RCC 7860 (cell line): ENCODE measurements around the gene ANAPC5.
A peak's percentile ranks its signal among the peaks of the same experiment; 100 is the strongest.

ENCODE experiments used
- DNase-seq: peaks from one replicate; pipeline ENCODE4 v3.0.0-alpha.2; 2015; ENCODE audit warnings: low spot score
- FAIRE-seq: peaks from 2 replicates; lab custom pipeline; 2012; peaks lifted over from hg19 to GRCh38; lab: Jason Lieb, UNC

Gene ANAPC5

DNA sequence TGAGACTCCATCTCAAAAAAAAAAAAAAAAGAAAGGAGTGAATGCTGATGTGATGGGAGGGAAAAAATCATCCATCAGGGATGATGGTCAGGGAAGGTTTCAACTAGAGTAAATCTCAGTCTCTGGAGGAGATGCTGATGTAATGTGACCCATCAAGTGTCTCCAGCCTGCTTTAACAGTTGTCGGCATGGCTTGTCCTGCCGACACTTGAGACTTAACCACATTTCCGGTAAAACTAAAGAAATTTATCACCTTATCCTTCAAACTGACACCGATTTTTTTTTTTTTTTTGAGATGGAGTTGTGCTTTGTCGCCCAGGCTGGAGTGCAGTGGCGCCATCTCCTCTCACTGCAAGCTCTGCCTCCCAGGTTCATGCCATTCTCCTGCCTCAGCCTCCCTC, 21.5 kb upstream of the ANAPC5 start:
- FAIRE-seq = no peak
- no peak for DNase-seq

DNA sequence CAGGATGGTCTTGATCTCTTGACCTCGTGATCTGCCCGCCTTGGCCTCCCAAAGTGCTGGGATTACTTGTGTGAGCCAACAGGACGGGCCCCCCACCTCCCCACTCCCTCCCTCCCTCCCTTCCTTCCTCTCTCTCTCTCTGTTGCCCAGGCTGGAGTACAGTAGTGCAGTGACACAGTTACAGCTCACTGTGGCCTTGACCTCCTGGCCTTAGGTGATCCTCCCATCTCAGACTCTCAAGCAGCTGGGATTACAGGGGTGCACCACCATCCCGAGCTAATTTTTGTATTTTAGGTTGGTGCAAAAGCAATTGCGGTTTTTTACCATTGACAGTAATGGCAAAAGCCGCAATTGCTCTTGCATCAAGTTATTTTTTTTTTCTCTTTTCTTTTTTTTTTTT, 19.2 kb upstream of the ANAPC5 start:
- no peak for DNase-seq
- no peak for FAIRE-seq

DNA sequence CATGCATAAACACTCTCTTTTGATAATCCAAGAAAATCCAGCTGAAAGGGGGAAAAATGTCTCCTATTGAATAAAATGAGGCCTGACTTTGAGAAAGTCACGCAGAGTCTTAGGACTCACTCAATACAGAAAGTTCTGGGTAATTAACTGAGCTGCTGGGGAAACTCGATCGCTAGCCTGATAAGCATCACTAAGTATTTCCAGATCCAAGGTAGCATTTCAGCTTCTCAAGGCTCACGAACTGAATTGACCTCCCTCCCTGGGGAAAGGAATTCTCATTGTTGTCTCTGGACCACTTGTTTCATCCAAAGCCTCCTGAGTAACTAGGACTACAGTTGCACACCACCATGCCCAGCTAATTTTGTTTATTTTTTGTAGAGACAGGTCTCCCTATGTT, 13.8 kb upstream of the ANAPC5 start:
- DNase-seq = no peak
- no peak for FAIRE-seq

DNA sequence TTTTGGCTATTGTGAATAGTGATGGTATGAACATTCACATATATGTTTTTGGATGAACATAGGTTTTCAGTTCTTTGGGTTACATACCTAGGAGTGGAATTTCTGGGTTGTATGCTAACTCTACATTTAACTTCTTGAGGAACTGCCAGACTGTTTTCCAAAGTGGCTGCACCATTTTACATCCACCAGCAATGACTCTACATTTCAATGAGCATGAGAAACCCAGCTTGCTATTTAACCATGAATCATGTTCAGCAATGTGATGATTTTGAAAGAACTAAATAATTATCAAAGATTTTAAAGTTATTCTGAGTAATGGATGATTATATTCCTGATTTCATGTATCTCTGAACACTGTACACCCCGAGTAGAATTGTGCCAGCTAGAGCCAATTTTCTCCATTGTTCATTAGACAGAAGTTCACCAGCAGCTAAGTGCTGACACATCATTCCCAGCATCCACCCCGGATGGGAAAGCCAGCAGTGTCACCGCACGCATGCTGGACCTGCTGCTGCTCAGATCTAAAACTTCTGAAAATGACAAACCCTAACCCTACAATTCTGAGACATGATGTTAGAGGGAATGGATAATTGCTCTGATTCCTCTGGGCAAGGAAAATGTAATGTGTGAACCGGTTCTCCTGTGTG, 13.3 kb upstream of the ANAPC5 start:
- FAIRE-seq (no peak), DNase-seq (no peak)

DNA sequence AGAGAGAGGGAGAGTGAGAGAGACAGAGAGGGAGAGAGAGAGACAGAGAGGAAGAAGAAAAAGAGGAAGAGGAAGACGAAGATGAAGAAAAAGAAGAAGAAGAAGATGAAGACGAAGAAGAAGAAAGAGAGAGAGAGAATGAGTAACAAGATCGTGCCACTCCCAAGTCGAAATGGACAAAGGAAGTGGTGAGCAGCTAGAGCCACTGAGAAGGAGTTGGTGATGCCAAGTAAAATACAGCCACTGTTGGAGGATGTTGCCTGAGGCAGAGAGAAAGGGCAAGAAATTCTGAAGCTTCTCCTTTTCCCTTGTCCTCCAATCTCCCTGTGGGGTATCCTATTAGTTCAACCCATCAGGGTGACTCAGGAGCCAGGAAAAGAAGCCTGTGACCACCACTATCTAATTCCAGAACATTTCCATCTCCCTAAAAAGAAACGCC, 12.5 kb upstream of the ANAPC5 start:
- FAIRE-seq = no peak
- DNase-seq = no peak

DNA sequence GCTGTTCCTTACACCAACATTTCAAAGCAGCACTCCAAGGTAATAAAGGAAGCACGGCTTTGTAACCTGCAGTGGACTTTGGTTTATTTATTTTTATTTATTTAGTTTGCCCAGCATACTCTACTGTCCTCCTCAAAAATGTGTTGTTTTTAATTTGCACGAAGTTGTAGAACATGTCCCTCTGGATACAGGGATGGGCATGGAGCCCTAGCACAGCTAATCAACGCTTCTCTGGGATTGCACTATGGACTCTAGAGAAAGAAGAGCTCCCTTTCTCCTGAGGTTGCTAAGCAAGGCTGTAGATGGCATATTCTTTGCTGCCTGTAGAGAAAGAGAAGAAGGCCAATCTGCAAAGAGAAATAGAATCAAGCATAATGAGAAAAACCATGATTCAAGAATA, 5.9 kb upstream of the ANAPC5 start:
- FAIRE-seq (no peak), DNase-seq (no peak)

DNA sequence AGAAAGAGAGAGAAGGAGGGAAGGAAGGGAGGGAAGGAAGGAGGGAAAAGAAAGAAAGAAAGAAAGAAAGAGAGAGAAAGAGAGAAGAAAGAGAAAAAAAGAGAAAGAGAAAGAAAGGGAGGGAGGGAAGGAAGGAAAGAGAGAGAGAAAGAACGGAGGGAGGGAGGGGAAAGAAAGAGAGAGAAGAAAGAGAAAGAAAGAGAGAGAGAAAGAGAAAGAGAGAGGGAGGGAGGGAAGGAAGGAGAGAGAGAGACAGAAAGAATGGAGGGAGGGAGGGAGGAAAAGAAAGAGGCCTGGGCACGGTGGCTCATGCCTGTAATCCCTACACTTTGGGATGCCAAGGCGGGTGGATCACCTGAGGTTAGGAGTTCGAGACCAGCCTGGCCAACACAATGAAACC, 5.1 kb upstream of the ANAPC5 start:
- DNase-seq = no peak

DNA sequence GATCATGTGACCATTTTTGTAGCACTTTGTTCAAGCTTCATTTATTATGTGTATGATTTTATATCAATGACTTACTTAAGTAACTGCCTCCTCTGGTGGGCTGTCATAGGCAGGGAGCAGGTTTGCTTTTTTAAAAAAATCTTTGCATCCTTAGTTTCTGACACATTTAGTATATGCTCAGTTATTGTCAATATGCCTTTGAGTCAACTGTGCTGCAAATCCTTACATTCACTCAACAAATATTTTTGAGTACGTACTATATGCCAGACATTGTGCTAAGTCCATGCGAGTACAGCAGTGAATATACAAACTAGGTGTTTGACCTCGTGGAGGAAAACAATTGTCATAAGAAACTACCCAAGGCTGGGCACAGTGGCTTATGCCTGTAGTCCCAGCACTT, 4.4 kb upstream of the ANAPC5 start:
- no peak for DNase-seq
- no peak for FAIRE-seq

More for the DNA sequence above, 5.1 kb upstream of the ANAPC5 start:
- no peak for FAIRE-seq

DNA sequence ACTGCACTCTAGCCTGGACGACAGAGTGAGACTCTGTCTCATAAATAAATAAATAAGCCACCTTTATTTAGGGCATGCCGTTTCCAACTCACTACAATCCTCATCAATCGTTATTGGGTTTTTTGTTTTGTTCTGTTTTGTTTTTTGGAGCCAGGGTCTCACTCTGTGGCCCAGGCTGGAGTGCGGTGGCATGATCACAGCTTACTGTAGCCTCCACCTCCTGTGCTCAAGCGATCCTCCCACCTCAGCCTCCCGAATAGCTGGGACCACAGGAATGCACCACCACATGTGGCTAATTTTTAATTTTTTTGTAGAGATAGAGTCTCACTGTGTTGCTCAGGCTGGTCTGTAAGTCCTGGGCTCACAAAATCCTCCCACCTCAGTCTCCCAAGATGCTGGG, 3.6 kb upstream of the ANAPC5 start:
- no peak for FAIRE-seq
- DNase-seq = no peak

DNA sequence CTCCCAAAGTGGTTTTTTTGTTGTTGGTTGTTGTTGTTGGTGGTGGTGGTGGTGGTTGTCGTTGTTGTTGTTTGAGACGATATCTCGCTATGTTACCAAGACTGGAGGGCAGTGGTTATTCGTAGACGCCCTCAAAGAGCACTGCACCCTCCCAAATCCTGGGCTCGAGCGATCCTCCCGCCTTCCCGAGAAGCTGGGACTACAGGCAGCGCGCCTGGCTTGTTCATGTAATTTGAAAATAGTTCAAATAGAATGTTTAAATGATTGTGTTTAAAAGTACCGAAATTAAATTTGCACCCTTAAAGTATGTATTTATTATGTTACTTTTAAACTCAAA, 439 bp upstream of the ANAPC5 start:
- FAIRE-seq (no peak), DNase-seq (no peak)

DNA sequence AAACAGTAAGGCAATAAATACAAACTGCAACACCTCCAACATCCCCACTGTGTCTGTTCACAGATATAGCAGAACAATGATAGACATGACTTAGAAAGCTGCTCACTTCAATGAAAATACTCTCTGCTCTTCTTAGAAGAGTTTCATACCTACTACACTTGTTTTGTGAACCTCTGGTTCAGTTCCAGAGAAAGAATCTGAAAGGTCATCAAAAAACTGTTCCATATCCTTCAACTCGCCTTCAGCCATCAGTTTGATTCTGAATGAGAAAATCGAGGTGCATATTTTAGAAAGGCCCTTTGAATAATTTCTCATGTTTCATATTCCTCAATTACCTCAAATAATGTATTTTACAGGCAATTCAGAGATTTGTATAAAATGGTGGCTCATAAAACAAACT, 5.5 kb downstream of the ANAPC5 start:
- FAIRE-seq (no peak), DNase-seq (no peak)

DNA sequence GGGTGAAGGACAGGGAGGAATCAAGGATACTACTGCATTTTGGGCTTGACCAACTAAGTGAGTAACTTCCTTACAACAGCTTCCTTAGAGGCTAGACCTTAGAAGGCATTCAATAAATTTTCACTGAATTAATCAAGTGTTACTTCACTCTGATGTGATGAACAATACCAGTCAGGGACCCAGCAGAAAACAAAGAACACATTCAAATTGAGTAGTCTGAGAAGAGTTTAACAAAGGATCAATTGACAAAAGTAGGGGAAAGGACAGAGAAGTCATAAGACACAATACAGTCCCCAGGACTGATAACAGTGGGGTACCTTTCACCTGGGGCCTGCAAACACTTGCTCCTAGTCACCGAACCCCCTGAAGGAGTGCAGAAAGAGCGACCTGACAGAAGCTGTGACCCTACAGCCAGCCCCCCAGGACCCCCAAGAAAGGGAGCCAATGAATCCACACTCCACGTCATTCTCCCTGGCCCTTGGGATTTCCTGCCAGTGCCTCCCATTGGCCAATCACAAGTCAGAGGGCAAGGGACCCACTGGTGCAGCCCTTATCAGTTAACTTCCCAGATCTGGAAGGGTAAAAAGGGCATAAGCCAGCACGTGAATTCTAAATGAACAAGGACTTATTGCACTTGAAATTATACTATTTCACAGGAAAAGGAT, 6.9 kb downstream of the ANAPC5 start:
- FAIRE-seq (no peak), DNase-seq (no peak)

DNA sequence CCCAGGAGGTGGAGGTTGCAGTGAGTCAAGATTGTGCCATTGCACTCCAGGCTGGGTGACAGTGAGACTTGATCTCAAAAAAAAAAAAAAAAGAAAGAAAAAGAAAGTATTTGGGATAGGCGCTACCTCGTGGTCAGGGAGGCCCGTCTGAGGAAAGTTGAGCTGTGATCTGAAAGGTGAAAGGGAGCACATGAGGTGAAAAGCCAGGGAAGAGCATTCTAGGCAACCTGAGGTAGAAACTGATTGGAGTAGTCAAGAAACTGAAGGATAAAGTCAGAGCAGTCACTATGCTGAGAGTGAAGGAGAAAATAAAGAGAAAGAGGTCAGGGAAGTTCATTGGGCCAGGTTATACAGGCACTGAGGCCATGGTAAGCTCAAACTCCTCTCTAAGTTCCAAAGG, 7.7 kb downstream of the ANAPC5 start:
- DNase-seq = no peak
- FAIRE-seq = no peak

DNA sequence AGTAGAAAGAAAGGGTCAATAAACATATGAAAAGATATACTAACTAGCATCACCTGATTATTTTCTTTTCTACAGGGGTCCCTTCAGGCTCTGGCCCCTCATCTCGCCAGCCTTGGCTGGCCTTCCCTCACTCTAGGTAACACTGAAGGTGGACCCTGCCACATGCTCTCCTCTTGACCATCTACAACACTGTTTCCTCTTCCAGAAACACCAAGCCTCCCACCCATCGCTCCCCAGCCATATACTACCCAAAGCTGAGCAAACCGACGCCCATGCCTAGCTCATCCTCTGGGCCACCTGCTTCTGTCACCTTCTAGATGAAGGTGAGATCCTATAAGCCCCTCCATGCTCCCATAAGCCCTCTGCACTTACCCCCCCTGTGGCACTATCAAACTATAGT, 14.8 kb downstream of the ANAPC5 start:
- FAIRE-seq = no peak
- no peak for DNase-seq

DNA sequence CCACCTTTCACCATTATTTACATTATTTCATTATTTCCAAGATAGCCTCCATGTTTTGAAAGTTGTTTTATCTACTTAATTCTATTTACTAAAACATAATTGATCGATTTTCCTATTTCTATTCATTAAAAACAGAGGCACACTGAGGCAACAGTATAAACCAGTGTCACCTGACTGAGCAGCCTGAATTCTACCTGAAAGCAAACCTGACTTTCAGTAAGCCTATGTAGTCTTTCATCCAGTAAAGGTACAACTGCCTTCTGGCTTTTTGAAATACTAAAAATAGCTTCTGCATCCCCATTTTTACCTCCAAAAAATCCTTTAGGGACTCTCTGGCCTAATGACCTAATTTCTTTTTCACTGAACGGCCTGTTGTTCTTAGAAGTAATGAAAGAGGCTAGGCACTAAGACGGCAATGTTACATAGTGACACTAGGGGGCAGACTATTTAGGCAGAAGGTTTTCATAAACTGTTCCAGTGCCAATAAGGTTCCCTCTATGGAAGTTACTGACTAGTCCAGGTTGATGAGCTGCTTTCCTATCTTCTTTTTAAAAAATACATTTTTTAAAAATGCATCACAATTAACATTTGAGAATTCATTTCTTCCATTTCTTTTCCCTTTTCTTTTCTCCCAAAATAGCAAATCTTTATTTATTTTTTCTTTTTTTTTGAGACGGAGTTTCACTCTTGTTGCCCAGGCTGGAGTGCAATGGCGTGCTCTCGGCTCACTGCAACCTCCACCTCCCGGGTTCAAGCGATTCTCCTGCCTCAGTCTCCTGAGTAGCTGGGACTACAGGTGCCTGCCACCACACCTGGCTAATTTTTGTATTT, 17.5 kb downstream of the ANAPC5 start:
- DNase-seq = peak; percentile 53
- FAIRE-seq = peak; percentile 61

DNA sequence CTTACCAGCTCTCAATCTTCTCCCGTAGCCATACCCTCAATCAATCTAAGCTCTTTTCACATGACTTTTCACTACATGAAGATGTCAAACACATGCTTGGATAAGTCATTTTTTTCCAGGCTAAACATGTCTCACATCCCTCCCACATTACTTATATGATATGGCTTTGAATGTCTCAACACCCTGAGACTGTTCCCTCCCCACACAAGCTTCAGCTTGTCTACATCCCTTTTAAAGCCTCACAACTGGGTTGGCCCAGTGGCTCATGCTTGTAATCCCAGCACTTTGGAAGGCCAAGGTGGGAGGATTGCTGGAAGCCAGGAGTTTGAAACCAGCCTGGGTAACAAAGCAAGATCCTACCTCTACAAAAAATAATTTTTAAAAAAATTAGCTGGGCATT, 18.5 kb downstream of the ANAPC5 start:
- FAIRE-seq = no peak
- no peak for DNase-seq

DNA sequence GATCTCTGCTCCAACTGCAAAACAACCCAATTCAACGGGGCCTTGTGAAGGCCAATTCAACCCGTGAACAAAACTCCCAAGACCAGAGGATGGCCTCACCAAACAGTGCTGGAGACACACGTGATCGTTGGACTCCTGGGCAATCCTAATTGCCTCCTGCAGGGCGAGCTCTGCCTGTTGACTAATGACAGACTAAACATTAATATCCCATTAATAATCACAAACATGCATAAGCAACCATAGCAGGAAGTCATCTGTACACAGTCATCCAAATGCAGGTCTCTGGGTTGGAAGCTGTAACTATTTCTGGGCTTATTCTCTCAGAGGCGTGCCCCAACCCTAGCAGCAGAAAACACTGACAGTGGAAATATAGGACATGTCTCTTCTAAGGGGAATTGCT, 21.0 kb downstream of the ANAPC5 start:
- DNase-seq = no peak
- FAIRE-seq = no peak

DNA sequence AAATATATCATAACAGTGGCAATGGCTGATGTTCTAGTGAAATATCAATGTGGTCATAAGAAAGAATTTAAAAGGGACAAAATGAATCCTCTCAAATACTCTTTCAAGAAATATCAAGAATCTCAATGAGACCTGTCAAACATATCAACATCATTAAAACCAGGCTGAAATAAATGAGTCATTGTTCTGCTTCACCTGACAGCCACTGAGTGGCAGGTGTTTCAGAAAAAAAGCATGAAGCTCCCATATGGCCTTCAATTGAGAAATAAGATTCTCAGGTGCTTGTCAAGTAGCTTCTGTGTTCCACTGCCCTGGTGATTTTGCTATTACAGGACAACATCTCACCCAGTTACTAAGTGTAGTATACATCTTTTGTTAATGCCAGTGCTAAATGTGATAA, 21.5 kb downstream of the ANAPC5 start:
- FAIRE-seq = no peak
- DNase-seq = no peak

DNA sequence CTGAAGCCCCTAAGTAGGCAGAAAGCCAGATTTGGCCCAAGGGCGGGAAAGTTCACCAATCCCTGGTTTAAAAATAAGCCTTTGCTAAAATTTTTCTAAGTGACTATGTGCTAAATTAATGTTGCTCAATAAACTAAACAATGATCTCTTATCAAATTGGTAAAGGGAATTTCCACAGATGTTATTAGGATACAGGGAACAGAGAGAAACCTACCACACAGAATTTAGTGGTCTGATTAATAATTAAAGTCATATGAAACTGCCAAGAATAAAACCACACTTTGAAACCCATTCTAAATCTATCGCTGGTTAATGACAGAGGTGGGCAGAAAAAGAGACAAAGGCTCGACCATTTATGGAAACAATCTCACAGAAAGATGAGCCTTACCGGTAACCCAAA, 22.0 kb downstream of the ANAPC5 start:
- DNase-seq (no peak), FAIRE-seq (no peak)

DNA sequence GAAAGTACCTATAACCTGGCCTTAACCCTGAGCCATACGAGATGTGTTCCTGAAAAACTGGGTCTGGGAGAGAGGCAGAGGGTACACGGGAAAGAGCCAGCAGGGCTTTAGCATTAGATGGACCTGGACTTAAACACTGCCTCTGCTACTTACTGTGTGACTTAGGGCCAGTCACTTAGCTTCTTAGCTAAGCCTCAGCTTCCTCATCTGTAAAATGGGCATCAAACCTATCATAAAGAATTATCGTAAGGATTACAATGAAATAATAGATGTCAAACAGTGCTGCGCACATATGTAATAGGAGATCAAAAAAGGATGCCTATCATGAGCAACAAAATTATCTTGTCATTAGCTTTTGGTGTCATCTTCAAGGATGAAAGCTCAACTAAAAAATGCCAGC, 23.6 kb downstream of the ANAPC5 start:
- FAIRE-seq (no peak), DNase-seq (no peak)

DNA sequence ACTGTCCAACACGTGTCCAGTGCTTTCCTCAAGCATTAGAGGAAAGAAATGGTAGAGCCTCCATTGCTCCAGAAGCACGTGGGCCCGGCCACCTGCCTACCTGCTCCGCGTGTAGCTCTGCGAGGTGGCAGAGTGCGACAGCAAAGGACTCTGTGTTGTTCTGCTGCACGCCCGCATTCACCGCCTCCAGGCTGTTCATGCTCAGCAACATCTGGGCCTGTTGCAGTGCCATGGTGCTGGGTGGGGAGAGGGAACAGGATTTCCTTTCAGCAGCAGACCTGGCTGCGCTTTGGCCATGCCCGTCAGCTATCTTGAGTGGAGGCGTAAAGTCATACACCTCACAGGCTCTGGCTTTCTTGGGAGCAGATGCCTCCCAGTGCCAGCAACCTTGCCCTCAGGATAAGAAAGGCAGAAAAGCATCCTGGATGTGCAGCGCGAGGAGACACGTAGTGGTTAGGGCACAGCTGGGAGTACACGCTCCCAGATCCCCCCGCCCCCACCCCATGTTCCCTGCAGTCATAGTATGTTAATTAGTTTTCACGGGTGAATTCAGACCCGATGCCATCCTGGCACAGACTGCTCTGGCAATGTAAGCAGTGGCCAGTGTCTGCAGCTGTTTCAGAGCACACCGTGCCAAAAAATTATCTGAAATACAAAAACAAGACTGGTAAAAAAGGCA, 25.1 kb downstream of the ANAPC5 start:
- FAIRE-seq = no peak
- DNase-seq = no peak
